Rectal smooth muscle tissue (tissue), 1 donor: Measurements from ENCODE around the gene GPR84.

Experiments used
- H3K27ac ChIP-seq: one replicate; pipeline ENCODE4 v1.7.0; 2013; ENCODE audit warnings: low read depth, low read length, inconsistent platforms
- H3K27me3 ChIP-seq: one replicate; pipeline ENCODE4 v1.7.0; 2013; ENCODE audit warnings: low read length; ENCODE audit not compliant: control insufficient read depth, insufficient read depth
- H3K36me3 ChIP-seq: one replicate; pipeline ENCODE4 v1.7.0; 2013; ENCODE audit warnings: low read length; ENCODE audit not compliant: control insufficient read depth, insufficient read depth
- H3K4me1 ChIP-seq: one replicate; pipeline ENCODE4 v1.7.0; 2013; ENCODE audit warnings: low read length; ENCODE audit not compliant: control insufficient read depth, insufficient read depth
- H3K4me3 ChIP-seq: one replicate; pipeline ENCODE4 v1.7.0; 2013; ENCODE audit warnings: low read length
- H3K9ac ChIP-seq: one replicate; pipeline ENCODE4 v1.7.0; 2013; ENCODE audit warnings: low read length

Gene GPR84

DNA sequence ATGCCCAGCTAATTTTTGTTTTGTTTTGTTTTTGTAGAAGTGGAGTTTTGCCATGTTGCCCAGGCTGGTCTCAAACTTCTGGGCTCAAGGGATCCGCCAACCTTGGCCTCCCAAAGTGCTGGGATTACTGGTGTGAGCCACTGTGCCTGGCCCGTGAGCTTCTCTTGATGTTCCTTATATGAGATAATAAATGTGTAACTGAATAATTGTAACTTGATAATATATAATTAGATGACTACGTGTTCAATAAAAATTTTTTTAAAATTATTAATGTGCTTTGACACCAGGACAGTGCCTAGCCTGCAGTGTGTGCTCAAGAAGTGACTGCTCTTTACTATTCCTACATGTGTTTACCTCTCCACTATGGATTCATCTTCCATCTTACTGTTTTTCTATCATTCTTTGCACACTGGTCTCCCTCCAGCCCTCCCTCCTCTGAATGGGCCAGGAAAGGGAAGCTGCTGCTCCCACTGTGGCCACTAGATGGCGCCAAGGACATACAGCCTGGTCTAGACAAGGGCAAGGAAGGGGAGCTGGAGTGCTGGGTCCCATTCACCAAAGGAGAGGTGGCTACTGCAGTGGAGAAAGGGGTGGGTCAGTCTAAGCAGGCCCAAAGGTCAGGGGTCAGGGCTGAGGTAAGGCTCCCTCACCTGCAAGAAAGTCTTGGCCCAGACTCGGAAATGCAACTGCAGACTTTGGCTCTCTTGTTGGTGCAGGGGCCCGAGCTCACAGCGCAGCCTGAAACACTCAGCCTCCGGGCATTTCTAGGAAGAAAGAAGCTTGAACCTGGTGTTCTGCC lies 34.9 kb upstream of the GPR84 start:
- no peak overlapping the region for H3K4me3 ChIP-seq
- no peaks in the 10 kb centered on the region for H3K4me1 ChIP-seq
- H3K36me3 ChIP-seq: peaks cover 50% of the 10 kb centered on the region
- no peak overlapping the region for H3K9ac ChIP-seq
- H3K27me3 ChIP-seq: no peaks in the 10 kb centered on the region
- no peak overlapping the region for H3K27ac ChIP-seq

DNA sequence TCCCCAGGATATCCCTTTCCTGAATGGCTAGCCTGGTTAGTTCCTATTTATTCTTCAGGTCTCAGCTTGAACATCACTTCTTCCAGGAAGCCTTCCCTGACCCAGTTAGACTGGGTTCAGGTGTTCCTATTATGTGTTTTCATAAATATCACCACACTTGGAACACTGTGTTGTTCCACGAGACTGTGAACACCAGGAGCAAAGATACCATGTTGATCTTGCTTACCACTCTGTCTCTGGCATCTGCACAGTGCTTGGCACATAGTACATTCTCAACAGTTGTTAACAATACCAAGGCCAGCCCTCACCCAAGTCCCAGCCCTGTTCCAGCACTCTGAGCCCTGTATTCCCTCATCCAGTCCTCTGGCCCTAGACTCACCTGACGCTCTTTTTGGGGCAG lies 33.9 kb upstream of the GPR84 start:
- Histone ChIP-seq H3K27me3 (no peaks in the 10 kb centered on the region), H3K9ac (no peak overlapping the region), H3K4me3 (no peak overlapping the region), H3K4me1 (no peaks in the 10 kb centered on the region), H3K36me3 (peaks cover 43% of the 10 kb centered on the region), H3K27ac (no peak overlapping the region)

DNA sequence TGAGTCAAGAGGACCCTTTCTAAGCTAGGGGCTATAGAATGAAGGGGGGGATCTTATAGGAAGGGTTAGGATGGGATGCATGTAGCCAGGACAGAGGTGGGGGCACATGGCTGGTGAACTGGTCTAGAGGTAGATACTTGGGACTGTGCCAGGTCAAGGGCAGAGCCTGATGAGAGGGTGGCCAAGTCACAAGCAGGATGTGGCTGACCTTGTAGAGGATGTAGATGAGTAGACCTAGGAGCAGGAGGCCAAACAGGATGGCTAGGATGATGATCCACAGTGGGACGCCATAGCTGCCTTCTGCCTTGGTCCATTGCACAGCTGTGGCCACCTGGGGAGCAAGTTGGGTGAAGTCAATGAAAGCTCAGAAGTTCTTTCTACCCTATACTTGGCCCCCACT lies 32.9 kb upstream of the GPR84 start:
- H3K9ac ChIP-seq: no peak overlapping the region
- H3K36me3 ChIP-seq: peaks cover 36% of the 10 kb centered on the region
- no peaks in the 10 kb centered on the region for H3K4me1 ChIP-seq
- H3K4me3 ChIP-seq: no peak overlapping the region
- H3K27ac ChIP-seq: no peak overlapping the region
- no peaks in the 10 kb centered on the region for H3K27me3 ChIP-seq

DNA sequence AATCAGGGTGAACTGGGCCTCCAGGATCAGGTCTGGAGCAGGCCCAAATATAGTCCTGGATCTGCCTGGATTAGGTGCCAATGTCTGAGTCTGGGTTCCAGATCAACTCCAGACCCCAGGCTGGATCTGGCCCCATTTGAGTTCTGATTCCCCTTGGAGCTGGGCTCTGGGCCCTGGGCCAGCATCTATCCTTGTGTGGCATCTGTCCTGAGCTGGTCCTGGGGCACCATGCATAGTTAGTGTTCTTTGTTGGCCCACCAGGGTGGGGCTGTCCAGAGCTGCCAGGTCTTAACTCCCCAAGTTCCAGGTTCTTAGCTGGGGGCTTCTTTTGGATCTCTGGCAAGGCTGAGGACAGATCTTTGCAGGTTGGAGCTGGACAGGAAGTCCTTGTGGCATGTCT lies 31.3 kb upstream of the GPR84 start:
- Histone ChIP-seq H3K4me3 (no peak overlapping the region), H3K4me1 (no peaks in the 10 kb centered on the region), H3K9ac (no peak overlapping the region), H3K27me3 (no peaks in the 10 kb centered on the region), H3K27ac (no peak overlapping the region), H3K36me3 (peaks cover 23% of the 10 kb centered on the region)

DNA sequence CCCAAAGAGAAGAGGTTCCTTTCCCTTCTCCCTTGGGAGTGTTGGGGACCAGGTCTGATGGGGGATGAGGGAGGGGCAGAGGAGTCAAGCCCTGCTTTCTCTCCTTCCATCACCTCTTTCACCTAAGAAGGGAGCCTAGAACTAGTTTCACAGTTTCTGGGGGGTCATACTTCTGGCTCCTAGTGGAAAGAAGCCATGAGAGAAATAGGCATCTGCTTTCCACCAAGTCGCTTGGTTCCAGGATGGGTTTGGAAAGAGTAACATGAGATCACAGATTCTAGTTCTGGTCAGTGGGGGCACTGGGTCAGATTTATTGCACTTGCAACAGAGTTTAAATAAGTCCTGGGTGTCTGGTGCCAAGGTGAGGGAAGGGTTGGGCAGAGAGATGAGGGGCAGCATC lies 30.7 kb upstream of the GPR84 start:
- no peak overlapping the region for H3K27ac ChIP-seq
- H3K36me3 ChIP-seq: peaks cover 22% of the 10 kb centered on the region
- no peak overlapping the region for H3K9ac ChIP-seq
- H3K27me3 ChIP-seq: no peaks in the 10 kb centered on the region
- no peak overlapping the region for H3K4me3 ChIP-seq
- H3K4me1 ChIP-seq: no peaks in the 10 kb centered on the region

DNA sequence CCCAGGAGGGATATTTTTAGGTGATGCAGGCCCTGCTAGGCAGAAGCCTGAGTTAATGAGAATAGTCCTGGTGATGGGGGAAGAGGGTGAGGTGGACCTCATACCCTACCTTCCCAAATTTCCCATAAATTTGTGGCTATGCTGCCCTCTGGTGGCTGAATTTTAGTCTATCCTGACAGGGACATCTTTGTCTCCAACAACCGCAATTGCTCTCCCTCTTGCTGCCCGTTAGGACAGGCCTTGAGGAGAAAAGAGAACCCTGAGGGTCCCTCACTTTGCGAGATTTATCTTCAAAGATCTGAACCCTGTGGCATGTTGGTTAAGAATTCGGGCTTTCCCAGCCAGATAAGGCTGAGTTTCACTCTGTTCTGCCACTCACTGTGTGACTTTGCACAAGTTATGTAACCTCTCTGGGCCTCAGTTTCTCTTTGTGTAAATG lies 30.0 kb upstream of the GPR84 start:
- H3K9ac ChIP-seq: no peak overlapping the region
- no peaks in the 10 kb centered on the region for H3K4me1 ChIP-seq
- H3K36me3 ChIP-seq: peaks cover 17% of the 10 kb centered on the region
- peak overlapping the region; percentile 21 for H3K27ac ChIP-seq
- H3K4me3 ChIP-seq: no peak overlapping the region
- no peaks in the 10 kb centered on the region for H3K27me3 ChIP-seq

DNA sequence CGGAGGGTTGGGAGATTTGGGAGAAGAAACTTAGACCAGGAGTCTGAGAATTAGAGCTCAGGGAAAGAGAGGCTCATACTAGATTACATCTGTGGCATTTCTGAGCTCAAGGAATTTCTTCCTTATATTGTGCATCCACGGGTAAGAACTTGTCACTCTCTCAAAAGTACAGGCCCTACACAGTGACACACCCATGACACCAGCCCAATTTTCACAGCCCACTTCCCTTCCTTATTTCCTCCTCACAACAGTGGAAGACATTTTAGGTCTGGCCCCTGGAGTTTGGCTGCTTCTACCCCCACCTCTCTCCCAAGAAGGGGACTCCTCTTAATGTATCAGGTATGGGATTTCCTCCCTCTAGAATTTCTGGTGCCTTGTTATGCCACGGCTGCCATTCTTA lies 29.5 kb upstream of the GPR84 start:
- Histone ChIP-seq H3K4me3 (no peak overlapping the region), H3K4me1 (no peaks in the 10 kb centered on the region), H3K9ac (no peak overlapping the region), H3K36me3 (peaks cover 17% of the 10 kb centered on the region), H3K27me3 (no peaks in the 10 kb centered on the region), H3K27ac (no peak overlapping the region)

DNA sequence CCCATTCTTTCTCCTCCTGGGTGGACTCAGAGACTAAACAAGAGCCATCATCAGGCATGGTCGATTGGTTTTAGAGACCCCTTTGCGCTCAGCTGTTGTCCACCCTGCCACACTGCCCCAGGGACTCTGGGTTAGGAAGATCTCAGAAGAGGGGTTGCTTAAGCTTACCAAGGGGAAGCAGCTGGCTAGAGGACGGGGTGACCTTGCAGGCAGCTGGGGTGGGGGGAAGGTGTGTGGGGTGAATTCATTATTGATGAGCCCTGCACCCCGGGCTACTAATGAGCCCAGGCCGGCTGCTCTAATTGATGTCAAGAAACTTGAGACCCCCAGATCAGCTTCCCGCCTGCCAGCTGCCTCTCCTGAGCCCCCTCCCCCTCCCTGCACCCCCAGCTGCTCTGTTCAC lies 28.9 kb upstream of the GPR84 start:
- Histone ChIP-seq H3K9ac (no peak overlapping the region), H3K27me3 (no peaks in the 10 kb centered on the region), H3K27ac (no peak overlapping the region), H3K4me3 (no peak overlapping the region), H3K4me1 (no peaks in the 10 kb centered on the region), H3K36me3 (peaks cover 17% of the 10 kb centered on the region)

DNA sequence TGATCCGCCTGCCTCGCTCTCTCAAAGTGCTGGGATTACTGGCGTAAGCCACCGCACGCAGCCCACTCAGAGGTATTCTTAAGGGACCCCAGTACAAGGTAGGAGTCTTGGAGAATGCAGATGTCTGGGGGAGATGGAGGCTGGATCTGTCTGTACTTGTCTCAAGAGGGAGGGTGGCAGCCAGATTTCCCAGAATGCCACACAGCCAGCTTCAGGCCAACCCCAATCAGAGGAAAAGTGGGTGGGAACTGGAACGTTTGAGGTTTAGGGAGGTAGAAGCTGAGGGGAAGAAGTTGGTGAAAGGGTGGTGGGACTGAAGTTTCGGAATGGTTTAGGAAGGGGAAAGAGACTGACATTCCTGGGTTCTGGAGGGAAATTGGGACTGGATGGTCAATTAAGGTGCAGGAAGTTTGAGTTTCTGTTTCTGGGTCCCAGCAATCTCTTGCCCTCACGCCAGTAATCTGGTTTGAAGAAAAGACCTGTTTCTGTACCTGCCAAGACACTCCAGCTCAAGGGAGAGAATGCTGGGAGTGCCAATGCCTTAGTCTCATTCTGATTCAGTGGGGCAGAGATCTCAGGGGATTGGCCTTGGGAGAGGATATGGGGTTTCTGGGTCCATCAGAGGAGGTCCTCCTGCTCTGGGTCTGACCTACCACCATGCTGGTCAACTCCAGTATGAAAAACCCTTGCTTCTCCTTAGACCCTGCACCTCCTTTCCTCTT lies 28.4 kb upstream of the GPR84 start:
- H3K36me3 ChIP-seq: peaks cover 17% of the 10 kb centered on the region
- no peaks in the 10 kb centered on the region for H3K4me1 ChIP-seq
- no peak overlapping the region for H3K27ac ChIP-seq
- no peak overlapping the region for H3K4me3 ChIP-seq
- H3K27me3 ChIP-seq: no peaks in the 10 kb centered on the region
- no peak overlapping the region for H3K9ac ChIP-seq

DNA sequence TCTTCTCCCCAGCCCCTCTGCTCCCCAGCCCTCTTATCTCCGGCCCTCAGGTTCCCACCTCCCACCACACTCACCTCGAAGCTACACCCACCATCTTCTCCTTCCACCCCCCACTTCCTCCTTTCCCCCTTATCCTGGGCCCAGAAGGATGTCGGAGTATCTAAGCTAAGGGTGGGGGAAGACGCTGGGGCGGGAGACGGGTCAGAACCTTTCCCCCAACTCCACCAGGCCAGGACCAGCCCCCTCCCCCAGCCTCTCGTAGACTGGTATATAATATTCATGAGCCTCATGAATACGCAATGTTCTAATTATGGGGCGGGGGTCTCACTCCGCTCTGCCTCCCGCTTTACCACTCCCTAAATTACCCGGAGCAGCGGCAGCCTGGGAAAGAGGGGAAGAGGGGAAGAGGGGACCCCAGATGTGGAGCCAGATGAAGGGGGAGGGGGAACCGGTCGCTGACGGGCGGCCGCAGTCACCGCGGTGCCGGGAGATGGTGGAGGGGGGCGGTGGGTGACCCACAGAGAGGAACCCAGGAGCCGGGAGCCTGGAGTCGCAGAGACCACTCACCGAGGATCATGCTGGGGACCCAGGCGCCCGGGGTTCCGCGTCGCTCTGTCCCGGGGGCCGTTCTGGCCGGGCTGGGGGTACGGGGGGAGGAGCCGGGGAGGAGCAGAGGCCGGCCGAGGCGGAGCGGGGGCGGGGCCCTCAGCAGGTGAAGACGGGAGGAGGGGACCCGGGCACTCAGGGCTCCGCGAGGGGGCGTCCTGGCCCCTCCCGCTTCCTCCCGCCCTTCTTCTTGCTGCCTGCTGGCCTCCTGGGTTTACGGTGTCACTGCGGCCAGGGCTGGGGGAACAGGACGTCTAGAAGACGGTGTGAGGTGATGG lies 26.6 kb upstream of the GPR84 start:
- Histone ChIP-seq H3K4me3 (peak overlapping the region; percentile 38), H3K27ac (peak overlapping the region; percentile 6), H3K36me3 (peaks cover 11% of the 10 kb centered on the region), H3K27me3 (no peaks in the 10 kb centered on the region), H3K9ac (no peak overlapping the region), H3K4me1 (no peaks in the 10 kb centered on the region)

DNA sequence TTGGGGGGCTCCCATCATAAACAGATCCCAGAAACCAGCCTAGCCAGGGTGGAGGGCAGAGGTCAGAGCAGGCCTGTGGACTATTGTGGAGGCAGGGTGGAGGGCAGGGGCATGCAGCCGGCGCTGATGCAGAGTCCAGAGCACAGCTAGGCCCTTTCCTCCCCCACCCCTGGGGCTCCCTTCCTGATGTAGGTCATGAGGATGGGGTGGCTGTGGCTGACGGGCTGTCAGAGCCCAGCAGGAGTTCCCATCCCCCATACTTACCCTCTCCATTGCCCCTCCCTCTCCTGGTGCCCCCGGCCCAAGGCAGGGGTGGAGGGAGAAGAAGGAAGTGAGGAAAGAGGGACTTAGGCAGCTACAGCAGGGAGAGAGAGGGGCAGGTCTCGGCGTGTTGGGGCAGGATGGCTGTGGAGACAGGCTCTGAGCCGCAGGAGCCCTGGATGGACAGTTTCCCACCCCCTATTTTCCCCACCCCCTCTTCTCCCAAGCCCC lies 25.9 kb upstream of the GPR84 start:
- Histone ChIP-seq H3K27ac (no peak overlapping the region), H3K4me1 (no peaks in the 10 kb centered on the region), H3K4me3 (no peak overlapping the region), H3K9ac (no peak overlapping the region), H3K27me3 (no peaks in the 10 kb centered on the region), H3K36me3 (peaks cover 9% of the 10 kb centered on the region)

DNA sequence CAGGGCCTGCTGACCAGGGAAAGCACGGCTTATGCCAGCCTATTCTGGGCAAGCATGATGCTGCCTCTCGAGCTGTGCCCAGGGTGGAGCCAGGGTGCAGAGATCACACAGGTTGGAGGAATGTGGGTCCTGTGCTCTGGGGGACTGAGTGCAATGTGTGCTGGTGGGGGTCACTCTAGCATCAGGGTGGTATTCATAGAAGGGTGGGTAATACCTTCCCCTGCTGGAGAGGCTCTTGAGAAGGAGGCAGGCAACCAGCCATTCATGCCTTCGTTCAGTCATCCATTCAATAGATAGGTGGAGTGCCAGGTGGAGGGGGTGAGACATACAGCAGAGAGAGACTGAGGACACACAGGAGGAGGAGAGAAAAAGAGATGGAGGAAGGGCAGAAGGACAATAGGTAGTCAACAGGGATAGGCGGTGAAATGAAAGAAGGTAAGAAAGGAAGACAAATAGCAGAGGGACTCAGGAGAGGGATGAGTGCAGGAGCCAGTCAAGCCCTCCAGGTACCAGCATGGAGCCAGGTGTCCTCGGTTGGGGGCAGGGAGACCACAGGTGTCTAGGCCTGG lies 25.4 kb upstream of the GPR84 start:
- Histone ChIP-seq H3K36me3 (peaks cover 4% of the 10 kb centered on the region), H3K27ac (no peak overlapping the region), H3K27me3 (no peaks in the 10 kb centered on the region), H3K4me3 (no peak overlapping the region), H3K4me1 (no peaks in the 10 kb centered on the region), H3K9ac (no peak overlapping the region)
